ENCODE data around the gene NAT16.

DNA sequence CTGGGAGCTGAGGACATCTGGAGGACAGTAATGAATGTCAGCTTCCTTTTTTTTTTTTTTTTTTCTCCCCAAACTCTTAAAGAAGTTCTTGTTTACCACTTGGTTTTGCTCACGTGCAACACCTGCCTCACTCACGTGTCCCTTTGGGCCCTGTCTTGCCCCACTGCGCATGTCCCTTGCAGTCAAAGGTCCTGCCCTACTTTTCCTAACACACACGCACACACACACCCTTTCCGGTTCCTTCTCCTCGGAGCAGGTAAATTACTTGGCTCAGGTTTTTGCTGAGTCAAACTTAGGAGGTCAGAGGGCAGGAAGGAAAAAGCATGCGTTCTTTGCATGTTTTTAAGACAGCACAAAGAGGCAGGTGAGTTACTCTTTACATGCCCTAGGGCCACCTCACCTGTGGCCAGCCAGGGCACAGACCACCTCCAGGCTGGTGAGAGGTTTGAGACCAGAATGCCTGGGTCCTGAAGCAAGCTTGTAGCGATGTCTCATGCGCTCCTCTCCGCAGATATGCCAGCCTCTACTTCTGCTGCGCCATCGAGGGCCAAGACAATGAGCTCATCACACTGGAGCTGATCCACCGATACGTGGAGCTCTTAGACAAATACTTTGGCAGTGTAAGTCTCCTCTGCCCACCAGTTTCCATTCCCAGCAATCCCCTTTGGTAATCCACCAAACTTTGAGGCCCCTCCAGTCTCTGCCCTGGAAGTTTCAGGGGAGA lies 23.1 kb downstream of the NAT16 start:
- TF ChIP-seq, protein P1, sequence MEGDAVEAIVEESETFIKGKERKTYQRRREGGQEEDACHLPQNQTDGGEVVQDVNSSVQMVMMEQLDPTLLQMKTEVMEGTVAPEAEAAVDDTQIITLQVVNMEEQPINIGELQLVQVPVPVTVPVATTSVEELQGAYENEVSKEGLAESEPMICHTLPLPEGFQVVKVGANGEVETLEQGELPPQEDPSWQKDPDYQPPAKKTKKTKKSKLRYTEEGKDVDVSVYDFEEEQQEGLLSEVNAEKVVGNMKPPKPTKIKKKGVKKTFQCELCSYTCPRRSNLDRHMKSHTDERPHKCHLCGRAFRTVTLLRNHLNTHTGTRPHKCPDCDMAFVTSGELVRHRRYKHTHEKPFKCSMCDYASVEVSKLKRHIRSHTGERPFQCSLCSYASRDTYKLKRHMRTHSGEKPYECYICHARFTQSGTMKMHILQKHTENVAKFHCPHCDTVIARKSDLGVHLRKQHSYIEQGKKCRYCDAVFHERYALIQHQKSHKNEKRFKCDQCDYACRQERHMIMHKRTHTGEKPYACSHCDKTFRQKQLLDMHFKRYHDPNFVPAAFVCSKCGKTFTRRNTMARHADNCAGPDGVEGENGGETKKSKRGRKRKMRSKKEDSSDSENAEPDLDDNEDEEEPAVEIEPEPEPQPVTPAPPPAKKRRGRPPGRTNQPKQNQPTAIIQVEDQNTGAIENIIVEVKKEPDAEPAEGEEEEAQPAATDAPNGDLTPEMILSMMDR (IDR thresholded peaks at IDR 0.05): no peak
- TF ChIP-seq POLR2AphosphoS5 (IDR thresholded peaks at IDR 0.05; ENCODE audit: insufficient read depth in 1 of 2, low read depth in 1 of 2): no peak
- no peak for TF ChIP-seq POLR2A (IDR thresholded peaks at IDR 0.05)
